GM18505 (cell line): ENCODE measurements around the gene PTDSS2.

Experiments used
- ATAC-seq: cut with Tn5 transposase; IDR thresholded peaks from one replicate; pipeline ENCODE4 v1.9.1; 2021; ENCODE audit not compliant: unreplicated experiment
- POLR2A ChIP-seq: IDR thresholded peaks from 4 replicates; pipeline ENCODE4 v1.6.1; 2011; ENCODE audit warnings: borderline replicate concordance; ENCODE audit not compliant: insufficient read depth, insufficient read length; ENCODE audit errors: extremely low read depth

PTDSS2 gene

DNA sequence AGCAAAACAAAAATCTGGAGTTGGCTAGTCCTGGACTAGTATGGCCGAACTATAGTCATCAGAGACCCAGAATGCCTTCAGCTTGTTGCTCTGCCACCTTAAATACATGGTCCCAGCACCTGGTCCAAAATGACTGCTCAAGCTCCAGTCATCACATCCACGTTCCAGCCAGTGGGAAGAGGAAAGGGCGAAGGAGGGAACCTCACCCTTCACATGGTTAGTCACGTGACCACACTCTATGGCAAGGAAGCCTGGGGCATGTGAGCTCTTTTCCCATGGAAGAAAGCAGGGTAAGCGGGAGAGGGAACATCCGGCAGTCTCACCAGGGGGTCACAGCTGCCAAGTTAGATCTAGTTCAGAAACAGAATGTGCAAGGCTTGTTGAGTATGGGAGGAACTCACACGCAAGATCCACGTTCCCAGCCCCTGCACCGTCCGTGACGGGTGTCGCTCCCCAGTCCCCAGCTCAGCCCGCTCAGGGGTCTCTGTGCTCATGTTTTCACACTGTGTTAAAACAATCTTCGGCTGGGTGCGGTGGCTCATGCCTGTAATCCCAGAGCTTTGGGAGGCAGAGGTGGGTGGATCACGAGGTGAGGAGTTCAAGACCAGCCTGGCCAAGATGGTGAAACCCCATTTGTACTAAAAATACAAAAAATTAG is 6.4 kb upstream of the PTDSS2 start:
- TF ChIP-seq POLR2A: no peak

DNA sequence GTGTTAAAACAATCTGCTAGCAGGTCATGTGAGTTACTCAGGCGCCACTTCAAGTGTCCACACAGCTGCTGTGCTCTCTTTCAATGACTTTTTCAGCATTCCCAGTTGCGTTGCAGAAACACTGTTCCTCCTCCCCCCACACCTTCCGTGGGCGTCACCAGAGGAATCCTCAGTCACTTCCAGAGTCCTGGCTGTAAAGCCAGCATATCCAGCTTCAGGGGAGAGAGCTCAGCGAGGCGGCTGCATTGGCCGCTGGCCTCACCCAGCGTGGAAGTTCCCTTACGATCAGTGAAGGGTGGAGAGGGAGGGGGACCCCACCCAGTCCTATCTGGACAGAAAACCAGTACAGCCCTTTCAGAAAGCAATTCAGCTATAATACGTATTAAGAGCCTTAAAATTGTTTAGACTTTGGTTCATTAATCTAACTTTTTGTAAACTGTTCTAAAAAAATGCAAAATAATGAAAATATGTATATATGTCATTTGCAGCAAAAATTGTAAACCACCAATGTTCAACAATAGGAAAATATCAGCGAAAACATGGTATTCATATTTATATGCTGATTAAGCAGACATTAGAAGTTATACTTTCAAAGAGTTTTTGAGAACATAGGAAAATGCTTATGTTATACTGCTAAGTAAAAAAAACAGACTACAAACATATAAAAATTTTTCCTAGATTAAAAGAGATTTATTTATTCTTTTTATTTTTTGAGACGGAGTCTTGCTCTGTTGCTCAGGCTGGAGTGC is 5.5 kb upstream of the PTDSS2 start:
- TF ChIP-seq POLR2A: no peak
- ATAC-seq: no peak

More for the DNA sequence above, 6.4 kb upstream of the PTDSS2 start:
- ATAC-seq: no peak

- no peak for ATAC-seq
- no peak for TF ChIP-seq POLR2A
Observed at GRCh38 chr11:445765-446588, 4.1 kb upstream of the PTDSS2 start.

DNA sequence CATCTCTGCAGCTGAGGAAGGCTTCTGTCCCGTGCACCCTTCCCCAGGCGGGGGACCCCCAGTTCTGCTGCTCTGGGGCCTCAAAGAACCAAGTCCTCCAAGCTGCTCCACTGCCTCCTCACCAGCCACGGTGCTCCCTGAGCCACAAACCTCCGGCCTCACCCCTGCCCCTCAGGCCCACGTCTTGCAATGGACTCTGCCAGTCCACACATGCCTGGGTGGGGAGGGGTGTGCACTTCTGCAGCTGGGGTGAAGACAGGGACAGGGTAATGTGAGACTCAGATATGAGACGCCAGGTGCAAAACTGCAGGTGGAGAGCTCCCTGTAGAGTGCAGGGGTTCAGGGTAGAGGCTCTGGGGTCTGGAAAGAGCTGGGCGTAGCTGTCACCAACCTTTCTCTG is 3.2 kb upstream of the PTDSS2 start:
- no peak for TF ChIP-seq POLR2A
- ATAC-seq: no peak

DNA sequence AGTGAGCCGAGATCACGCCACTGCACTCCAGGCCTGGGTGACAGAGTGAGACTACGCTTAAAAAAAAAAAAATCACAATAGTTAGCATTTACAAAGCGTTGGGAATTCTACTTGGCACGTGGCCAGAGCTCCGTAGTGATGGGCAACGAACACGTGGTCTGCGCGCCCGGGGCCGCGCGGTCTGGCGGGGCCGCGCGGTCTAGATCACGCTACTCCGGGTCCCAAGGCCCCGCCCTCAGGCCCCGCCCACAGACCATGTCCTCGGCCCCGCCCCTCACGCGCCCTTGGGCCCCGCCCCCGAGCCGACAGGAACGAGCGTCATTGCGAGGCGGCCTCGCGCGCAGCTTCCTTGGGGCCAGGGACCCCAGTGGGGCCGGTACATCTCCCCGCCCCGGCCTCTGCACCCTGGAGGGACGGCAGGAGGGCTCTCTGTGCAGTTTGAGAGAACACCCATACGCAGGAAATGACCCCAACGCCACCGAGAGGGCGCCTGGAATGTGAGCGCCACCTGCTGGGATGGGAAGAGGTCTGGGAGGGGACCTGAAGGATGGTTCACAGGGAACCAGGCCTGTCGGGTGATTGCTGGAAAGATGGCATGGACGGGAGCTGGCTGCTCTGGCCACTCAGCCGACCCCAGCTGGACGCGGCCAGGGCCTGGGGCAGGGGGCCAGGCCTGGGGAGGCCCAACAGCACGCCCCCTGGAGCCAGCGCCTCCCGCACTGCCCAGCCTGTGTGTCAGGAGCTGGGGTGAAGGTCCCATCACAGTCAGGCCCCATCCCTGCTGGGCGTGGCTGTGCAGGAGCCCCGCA is 2.0 kb upstream of the PTDSS2 start:
- ATAC-seq: peak; percentile 53
- TF ChIP-seq POLR2A: peak; percentile 87

DNA sequence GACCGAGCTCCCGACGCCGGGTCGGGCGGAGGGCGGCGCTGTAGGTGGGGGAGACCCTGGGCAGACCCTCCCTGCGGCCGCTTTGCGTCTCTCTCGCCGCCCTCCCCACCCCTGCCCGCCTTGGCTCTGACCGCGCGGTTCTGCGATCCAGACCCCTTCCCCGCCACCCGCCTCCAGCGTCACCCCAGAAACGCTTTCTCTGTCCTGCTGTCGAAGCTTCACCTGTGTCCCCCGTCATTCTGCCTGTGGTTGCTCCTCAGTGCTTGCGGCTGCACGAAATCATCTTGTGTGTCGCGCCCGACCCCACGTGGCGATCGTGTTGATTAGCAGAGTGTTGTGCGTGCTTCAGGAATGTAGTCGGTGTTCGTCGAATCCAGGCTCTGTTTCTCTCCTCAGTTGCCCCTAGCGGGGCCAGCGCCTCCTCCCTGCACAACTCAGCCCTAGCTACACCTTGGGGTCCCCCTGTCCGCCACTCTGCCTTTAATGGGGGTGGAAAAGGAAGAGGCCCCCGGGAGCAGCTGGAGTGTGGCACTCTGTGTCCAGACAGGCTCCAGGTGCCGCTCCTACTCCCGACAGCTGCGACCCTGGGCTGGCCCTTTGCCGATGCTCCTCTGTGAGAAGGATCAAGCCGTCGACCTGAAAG is 851 bp downstream of the PTDSS2 start:
- no peak for TF ChIP-seq POLR2A
- no peak for ATAC-seq

- ATAC-seq: no peak
- no peak for TF ChIP-seq POLR2A
Observed at GRCh38 chr11:451738-452137, 1.7 kb downstream of the PTDSS2 start.

DNA sequence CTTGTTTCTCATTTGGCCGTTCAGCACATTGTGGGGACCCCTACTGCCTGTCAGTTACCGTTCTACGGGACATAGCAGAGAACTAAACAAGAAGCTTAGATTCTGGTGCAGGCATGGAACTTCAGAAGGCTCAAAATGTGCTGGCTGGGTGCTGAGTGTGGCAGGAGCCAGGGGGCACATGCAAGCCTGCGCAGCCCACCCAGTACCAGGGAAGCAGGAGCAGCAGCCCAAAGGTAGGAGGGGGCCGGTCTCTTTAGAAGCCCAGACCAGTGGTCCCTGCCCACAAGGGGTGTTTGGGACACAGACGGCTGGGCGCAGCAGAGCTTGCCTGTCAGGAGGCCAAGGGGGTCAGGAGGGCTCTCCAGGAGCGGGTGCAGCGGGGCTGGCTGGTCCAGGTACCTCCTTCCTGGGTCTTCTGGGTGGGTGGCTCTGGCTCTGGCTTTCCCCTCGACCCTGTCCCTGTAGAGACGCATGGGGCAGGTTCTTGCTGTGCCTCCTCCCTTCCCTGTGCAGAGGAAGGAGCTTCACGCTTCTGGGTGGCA is 2.2 kb downstream of the PTDSS2 start:
- TF ChIP-seq POLR2A: no peak
- no peak for ATAC-seq

- no peak for ATAC-seq
- TF ChIP-seq POLR2A: no peak
Observed at GRCh38 chr11:452916-453527, 2.9 kb downstream of the PTDSS2 start.

DNA sequence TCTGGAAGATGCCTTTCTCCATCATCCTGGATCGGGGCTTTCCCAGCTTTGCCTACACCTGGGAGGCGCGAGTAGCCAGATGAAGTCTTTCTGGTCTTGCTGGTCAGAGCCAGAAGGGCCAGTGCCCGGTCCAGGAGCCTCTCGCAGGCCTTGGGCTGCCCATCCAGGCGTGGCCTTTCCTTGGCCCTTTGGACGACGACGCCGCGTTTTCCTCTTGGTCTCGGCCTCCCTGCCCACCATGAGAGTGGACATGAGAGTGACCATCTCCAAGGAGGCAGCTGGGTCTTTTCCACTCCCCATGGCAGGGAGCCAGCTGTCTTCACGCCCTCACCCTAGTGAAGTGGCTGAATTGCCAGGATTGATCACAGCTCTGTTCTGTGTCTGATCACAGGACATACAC is 3.5 kb downstream of the PTDSS2 start:
- no peak for ATAC-seq
- no peak for TF ChIP-seq POLR2A

DNA sequence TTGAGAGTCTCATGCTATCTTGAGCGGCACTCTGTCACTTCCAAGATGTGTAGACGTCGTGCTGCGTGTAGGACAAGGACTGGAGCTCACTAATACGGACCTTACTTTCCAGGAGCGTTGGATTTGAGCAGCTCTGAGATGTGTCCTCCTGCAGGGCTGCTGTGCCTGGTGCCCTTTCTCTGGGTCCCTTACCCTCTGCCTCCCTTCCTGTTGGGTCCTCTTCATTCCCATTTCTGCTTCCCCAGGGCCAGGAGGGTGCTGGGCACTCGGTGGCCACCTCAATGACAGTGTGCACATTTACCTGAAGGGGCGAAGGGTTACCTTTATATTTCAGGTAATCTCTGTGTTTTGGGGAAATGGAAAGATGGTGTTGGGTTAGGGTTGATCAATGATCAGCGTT is 4.0 kb downstream of the PTDSS2 start:
- ATAC-seq: no peak
- TF ChIP-seq POLR2A: no peak
